Stomach (tissue), 4 donors: ENCODE measurements around the gene CRADD.

ENCODE experiments used
- CTCF ChIP-seq, 7 experiments: fragments of 450-650 bp in 4 of 7; fragments of 200-600 bp in 3 of 7; sonication (generic) in 3 of 7; IDR thresholded peaks; one replicate each; pipeline ENCODE4 v1.5.1; 2016 to 2019; ENCODE audit warnings: antibody characterized with exemption in 7 of 7, control low read depth in 2 of 7, mild to moderate bottlenecking in 1 of 7
- EP300 ChIP-seq: sonication (generic); formaldehyde crosslinking; IDR thresholded peaks from one replicate; pipeline ENCODE4 v1.6.1; 2017; ENCODE audit warnings: antibody characterized with exemption
- POLR2A ChIP-seq, 4 donors: fragments of 450-650 bp; IDR thresholded peaks; one replicate each; pipeline ENCODE4 v1.6.1; 2016; ENCODE audit warnings: antibody characterized with exemption in 4 of 4, control low read depth in 2 of 4, mild to moderate bottlenecking in 1 of 4, moderate library complexity in 1 of 4
- POLR2AphosphoS5 ChIP-seq, 3 donors: sonication (generic); formaldehyde crosslinking; IDR thresholded peaks; one replicate each; pipeline ENCODE4 v1.6.1; 2016; ENCODE audit warnings: antibody characterized with exemption in 3 of 3

GRCh38 chr12:93865751-93866150, 188.6 kb downstream of the CRADD start:
- TF ChIP-seq CTCF (IDR thresholded peaks at IDR 0.05), result no peak
- no peak for TF ChIP-seq POLR2AphosphoS5 (IDR thresholded peaks at IDR 0.05)
- no peak for TF ChIP-seq EP300
- no peak for TF ChIP-seq POLR2A (IDR thresholded peaks at IDR 0.05)
